Stimulated activated CD4-positive, alpha-beta T cell treated with anti-CD3 and anti-CD28 coated beads, TNF-alpha, amount 100 ng/mL, for 4 hours (primary cell): ENCODE data around the gene IGFBP4.

ENCODE experiments used
- DNase-seq, 3 experiments: peaks; one replicate each; pipeline ENCODE4 v3.0.0-alpha.2; 2020; ENCODE audit warnings: low read depth in 3 of 3

Gene IGFBP4

DNA sequence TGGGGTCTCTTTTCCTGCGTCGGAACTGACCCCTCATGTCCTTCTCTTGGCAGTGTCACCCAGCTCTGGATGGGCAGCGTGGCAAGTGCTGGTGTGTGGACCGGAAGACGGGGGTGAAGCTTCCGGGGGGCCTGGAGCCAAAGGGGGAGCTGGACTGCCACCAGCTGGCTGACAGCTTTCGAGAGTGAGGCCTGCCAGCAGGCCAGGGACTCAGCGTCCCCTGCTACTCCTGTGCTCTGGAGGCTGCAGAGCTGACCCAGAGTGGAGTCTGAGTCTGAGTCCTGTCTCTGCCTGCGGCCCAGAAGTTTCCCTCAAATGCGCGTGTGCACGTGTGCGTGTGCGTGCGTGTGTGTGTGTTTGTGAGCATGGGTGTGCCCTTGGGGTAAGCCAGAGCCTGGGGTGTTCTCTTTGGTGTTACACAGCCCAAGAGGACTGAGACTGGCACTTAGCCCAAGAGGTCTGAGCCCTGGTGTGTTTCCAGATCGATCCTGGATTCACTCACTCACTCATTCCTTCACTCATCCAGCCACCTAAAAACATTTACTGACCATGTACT, 13.2 kb downstream of the IGFBP4 start:
- DNase-seq, result no peak

GRCh38 chr17:40457369-40457768, 14.1 kb downstream of the IGFBP4 start:
- DNase-seq, result no peak

DNA sequence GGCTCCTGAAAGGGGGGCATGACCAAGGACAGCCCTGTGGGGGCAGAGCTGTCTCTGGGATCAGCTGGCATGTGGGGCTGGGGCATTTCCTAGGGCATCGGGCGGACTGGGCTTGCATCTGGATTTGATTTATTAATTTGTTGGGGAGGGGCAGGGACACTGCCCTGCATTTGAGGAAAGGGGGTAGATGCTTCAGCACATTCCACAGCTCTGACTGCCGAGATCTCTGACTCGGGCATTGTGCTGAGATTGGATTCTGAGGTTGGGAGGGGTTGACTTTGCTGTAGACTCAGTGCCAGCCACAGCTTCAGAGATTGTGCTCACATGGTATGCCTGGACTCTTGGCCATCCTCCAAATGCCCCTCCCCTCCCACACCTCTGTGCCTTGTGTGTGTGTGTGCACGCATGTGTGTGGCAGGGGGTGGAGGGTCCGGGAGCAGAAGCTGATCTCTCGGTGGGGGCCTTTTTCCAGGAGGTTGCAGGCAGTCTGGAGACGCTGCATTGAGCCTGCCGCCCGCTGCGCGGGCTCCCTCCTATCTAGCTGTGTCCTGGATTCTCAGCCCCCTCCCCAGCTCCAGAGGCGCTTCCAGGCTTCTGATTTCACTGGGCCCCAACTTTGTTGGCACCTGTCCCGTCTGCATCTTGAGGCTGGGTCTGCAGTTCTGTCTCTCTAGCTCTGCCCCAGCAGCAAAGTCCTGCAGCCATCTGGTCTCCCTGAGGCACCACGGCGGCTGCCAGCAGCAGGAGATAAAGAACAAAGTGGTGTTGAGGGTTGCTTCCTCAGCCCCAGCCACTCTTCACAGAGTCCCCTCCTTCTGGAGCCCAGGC, 14.9 kb downstream of the IGFBP4 start:
- DNase-seq, result no peak

DNA sequence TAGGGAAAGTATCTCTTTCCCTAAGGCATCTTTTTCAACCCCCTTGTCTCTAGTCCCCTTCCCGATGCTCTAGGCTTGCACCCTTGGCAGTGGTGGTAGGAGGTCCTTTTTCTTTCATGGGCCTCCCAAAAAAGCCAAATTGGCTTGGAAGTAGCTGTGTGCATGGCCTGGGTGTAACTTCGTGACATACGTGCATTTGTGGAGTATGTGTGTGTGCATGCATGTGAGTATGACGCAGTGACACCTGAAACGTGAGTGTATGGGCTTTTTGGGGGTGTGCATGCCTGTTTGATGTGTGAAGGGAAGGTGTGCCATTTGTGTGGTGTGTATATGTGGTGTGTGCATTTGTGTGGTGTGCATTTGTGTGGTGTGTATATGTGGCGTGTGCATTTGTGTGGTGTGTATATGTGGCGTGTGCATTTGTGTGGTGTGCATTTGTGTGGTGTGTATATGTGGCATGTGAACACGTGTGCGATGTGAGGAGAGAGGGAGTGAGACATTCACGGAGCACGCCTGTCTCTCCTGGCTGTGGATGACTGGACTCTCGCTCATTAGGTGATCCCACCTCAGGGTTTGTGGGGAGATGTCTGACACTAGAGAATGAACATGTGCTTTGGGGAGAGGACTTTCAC, 15.7 kb downstream of the IGFBP4 start:
- DNase-seq, result no peak

DNA sequence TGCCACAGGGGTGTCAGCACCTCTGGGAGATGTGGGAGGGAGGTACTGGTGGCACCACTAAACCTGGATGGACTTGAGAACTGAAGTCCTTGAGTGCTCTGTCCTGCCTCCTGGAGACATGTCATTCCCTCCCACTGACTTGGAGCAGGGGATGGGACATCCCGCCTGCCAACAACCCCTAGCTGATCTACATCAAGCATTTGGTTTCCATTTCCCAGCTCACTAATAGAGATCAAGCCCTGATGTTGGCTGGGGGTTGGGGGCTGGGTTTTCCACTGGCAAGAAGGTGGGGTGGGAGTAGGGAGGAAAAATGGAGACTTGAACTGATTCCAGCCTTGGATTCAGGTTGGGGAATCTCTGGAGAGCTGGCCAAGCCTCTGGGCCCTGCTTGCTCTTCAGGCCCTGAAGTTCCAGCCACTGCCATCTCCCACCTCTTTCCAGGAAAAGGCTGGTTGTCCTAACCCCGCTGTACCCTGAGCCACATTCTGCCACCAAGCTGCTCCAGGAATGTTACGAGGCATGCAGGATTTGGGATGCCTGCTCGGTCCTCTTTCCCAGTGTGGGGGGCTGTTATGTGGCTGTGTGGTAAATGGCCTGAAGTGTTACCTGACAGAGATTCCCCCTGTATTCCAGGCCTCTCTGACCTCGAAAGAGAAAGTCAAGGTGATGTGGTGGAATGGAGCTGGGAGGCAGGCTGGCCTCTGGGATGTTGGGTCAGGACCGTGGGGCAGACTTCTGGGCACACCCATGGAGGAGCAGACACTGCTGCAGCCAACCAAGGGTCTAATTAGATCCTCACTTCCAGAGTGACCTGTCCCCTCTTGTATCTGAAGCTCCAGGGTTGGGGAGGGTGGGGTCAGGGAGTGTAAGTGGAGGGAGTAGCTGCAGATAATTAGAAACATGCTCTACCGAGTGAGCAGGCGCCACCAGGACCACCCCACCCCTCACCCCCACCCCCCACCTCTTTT, 16.7 kb downstream of the IGFBP4 start:
- DNase-seq, result no peak

DNA sequence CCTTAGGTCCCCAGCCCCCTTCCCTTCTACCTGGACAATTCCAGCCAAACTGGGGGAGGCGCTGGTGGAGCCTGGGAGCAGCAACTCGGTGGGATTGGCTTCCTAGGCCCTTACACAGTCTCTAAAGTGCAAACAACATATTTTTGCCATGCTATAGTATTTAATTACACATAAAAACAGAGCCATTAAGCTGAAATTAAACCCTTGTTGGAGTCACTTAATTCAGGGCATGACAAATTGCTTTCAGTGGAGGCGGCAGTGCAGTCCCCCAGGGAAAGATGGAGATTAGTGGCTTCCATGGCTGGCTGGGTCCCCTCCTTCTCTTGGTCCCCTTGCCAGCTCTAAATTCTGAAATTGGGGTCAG, 17.3 kb downstream of the IGFBP4 start:
- DNase-seq, result no peak

DNA sequence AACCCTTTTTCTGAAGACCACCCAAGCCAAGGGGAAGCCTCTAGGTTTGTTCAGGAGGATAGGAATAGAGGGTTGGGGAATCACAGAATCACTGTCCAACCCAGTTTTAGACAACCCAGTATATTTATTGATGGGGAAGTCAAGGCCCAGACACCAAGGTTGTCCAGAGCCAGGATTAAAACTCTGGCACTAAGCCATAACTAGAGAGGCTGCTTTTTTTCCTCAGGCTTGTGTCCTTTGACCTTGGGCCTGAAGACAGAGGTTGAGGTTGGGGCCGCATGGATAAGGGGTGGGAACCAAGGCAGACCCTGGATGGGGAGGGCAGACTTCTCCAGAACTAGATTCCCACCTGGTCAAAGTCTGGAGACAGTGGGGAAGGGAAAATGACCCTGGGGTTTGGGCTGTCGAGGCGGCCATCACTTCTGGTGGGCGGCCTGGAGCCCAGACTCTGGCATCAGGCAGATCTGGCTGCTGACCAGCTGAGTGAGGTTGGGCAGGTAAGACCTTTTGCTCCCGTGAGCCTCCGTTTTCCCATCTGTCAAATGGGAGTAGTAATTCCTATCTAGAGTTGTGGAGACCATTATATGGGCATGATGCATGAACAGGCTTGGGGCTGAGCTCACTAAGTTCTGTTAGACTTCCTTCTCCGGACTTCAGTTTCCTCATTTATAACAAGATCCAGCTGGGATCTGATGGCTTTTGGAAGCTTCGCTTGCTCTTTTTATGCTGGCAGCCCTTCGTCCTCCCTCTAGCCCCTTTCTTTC, 17.9 kb downstream of the IGFBP4 start:
- DNase-seq, result no peak

DNA sequence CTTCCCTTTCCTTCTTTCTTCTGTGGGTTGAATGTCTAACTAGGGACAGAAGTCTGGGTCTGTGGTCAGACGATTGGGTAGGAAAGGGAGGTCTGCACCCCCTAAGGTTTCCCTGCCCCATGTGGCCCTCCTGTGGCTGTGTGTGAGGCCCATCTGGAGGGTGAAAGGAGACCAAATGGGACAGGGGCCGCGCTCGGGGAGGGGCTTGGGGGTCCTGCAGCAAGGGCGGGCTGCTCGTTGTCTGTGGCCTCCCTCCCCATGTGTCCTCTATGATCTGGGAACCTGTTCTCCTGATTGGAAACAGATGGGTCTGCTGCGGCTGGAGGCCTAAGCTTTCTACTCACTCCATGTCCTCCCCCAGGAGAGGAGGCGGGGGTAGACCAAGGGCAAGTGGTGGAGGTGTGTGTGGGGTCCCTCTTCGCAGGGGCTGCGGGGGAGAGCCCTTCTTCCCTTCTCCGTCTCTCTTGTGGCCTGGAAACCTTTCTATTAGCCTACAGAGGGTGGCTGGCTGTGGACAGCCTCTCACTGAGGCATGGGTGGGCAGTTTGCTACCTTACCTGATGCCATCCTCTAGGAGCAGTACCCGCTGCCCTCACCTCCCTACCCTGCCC, 18.6 kb downstream of the IGFBP4 start:
- DNase-seq, result no peak

DNA sequence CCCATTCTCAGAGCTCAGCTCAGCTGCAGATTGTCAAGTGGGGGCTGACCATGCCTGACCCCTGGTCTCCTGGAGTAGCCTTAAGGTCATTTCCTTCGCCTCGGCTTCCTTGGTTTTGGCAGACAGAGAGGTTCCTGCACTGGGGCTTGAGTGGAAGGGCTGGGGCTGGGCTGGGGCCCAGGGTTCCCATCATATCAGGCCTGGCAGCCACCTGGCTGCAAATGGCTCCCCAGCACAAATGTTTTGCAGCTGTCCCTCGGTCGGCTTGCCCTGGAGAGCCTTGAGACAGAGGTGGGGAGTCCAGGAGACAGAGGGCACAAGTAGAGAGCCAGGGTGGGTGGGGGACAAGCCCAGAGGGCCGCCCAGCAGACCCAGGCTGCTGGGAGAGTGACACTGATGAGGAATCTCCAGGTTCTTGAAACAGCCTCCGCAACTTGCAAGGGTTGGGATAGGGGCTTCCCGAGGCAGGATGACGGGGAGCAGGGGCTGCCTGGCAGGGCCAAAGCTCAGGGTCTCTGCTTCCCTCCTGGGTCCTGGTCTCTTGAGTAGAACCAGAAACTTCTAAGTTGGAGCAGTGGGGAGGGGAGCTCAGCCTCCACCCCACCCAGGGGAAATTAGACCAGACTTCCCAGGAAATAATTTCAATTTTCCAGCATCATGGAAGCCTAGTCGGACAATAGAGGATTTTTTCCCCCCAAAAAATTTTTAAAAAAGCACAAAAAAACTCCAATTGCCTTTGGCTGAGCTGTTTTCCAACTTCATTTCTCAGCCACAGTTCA, 19.3 kb downstream of the IGFBP4 start:
- DNase-seq, result no peak

GRCh38 chr17:40463122-40463550, 19.9 kb downstream of the IGFBP4 start:
- no peak for DNase-seq

GRCh38 chr17:40464392-40464855, 21.2 kb downstream of the IGFBP4 start:
- DNase-seq, result no peak

GRCh38 chr17:40466298-40466971, 23.2 kb downstream of the IGFBP4 start:
- DNase-seq, result no peak

- no peak for DNase-seq
Observed at GRCh38 chr17:40467281-40467867, 24.1 kb downstream of the IGFBP4 start.

DNA sequence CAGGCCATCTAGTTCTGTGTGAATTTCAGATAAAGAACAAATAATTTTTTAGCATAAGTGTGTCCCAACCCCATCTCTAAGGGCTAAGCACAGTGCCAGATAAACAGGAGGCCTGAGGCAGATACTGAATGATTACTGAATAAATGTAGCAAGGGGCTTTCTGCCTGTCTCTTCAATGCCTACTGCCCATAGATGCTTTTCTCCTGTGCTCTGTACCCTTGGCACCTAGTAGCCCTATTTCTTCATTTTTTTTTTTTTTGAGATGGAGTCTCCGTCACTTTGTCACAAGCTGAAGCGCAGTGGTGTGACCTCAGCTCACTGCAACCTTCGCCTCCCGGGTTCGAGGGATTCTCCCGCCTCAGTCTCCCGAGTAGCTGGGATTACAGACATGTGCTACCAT, 25.3 kb downstream of the IGFBP4 start:
- no peak for DNase-seq

DNA sequence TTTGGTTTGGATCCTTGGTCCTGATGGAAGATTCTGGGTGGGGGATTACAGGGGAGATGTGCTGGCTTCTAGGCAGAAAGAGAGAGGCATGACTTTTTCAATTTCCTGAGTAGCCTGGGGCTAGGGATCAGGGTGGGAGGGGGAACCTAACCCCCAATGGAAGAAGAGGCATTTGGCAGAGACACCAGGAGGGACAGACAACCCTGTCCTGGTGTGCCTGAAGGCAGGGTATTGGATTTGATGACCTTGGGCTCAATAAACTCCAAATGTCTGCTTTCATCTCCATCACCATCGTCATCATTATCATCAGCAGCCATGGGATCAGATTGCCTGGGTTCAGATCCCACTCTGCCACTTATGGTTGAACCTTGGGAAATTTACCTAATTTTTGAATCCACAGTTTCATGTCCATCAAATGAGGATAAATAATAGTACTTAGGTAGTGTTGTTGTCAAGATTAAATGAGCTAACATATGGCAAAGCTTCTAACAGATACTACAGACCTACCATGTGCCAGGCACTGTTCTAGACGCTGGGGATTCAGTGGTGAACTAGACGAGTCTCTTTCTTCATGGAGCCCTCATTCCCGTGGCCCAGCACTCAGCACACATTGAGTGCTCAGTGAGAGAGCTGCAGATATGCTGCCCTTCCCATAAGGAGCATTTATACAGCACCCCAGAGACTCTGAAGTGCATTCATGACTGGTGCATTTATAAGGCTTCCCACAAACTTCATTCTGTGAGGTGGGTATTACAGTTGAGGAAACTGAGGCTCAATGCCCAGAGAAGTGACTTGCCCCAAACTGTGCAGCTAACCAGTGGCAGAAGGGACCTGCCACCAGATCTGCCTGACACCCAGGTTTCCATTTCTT, 26.8 kb downstream of the IGFBP4 start:
- DNase-seq, result no peak

GRCh38 chr17:40470932-40471828, 27.9 kb downstream of the IGFBP4 start:
- DNase-seq, result no peak
